HG03139 (cell line): ENCODE results near the gene TRIP6.

ENCODE experiments used
- ATAC-seq: cut with Tn5 transposase; IDR thresholded peaks from one replicate; pipeline ENCODE4 v1.9.1; 2021; ENCODE audit not compliant: unreplicated experiment

The TRIP6 gene

GRCh38 chr7:100888988-100889750, 22.0 kb downstream of the TRIP6 start, which contains the start of gene UFSP1:
TSS of gene UFSP1 (minus strand) at chr7:100889715. CDS start at chr7:100889271, 444 bp downstream.
- ATAC-seq: no peak

DNA sequence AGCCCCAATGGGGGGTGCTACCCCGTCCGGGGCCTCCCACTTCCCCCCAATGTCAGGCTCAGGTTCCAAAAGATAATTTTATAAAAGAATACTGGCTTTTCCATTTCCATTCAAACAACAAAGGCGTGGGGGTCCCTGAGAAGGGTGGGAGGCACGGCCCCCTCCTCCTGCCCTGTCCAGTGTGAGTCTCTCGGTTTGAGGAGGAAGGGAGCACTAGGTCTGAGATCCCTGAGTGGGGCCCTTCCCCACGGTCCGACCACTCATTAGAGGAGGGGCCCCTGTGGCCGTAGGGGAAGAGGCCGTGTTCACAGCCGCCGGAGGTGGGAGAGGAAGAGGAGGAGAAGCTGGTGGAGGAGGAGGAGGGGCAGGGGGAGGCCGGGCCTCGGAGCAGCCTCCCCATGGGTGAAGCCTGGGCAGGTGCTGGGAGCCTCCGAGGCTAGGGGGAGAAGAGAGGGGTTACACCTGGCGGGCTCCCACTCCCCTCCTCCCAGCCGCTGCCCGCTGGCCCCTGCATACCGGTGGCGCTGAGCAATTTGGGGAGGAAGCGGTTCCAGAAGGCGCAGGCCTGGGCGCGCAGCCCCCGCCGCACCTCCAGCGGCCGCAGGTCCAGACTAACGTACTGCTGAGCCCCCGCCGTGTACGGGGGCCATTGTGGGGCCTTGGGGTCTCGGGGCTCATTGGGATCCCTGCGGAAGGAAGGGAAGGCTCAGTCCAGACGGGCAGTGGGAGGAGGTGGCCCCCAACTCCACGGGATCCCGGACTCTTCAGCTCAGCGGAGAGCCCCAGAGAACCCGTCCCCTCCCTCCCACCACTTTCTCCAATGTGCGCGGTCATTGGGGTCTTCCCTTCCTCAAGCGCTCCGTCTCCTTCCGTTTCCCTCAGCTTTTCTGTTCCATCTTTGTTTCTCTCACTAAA, 23.7 kb downstream of the TRIP6 start:
- ATAC-seq: no peak

GRCh38 chr7:100891568-100892247, 24.5 kb downstream of the TRIP6 start:
- no peak for ATAC-seq

GRCh38 chr7:100892364-100893317, 25.5 kb downstream of the TRIP6 start:
- ATAC-seq: no peak

GRCh38 chr7:100893318-100893895, 26.2 kb downstream of the TRIP6 start:
- ATAC-seq: no peak

DNA sequence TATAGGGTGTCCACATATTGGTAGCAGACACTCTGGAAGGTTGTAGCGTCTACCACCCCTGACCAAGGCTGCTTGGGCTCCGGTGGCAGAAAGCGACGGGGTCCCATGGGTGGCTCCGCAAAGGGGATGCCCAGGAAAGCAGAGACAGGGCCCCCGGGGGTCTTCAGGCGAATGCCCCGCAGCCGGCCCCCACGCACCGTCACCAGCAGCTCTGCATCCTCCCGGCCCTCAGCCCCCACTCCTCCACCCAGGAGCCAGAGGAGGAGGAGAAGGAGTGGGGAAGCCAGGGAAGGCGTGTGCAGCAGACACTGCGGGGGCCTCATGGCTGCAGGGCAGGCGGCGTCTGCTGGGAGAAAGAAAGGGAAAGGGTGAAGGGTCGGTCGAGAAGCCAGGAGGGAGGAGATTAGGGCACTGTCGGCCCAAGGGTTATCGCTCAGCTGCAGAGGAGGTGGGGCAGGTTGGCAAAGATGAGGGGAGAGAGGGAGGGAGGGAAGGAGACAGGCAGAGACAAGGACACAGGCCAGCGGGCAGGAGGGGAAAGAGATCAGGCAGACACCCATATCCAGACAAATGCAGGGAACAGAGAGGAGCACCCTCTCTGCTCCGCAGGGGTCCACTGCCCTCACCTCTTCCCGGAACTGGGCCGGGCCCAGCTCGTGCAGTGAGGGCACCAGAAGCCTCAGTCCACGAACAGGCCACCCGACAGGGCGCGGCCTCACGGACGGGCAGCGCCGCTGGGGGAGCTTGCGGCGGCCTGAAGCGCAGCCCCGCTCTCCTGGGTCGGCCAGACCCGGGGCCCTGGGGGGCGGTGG, 26.9 kb downstream of the TRIP6 start:
- ATAC-seq: no peak

DNA sequence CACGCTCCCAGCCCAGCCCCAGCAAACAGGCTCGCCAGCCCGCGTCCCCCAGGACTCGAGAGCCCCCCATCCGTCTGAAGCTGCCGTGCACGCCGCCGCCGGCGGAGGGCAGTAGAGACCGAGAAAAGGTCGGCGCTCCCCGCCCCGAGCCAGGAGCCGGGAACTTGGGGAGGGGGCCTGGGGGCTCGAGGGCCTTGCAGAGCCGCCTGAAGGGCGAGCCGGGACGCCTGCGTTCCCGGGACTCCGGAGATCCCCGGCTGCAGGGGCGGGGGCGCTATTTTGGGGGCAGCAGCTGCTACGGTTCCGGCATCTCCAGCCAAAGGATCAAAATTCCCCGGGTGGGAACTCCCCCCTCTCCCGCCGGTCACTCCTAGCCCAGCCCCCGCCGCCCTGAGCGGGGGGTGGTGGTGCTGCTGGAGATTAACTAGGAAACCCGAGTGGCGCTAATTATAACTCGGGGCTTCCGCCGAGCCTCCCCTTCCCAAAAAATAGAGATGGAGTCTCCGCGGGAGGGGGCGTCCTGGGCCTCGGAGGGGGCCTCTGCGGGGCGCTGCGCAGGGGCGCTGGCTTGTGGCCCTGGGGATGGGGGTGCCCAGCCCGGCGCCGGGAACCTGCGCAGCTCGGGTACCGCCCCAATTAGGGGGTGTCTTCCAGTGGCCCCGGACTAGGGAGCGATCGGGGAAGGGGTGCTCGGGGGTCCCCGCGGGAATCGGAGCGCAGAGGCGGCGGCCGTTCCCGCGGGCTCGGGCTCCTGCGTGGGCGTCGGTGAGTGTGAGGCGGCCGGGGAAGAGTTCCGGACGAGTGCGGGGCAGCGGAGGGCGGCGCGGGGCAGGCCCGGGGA, 27.9 kb downstream of the TRIP6 start:
- no peak for ATAC-seq

- ATAC-seq: no peak
Measured at GRCh38 chr7:100895701-100895955, 28.4 kb downstream of the TRIP6 start, which contains the start of gene ACHE. TSS of gene ACHE (minus strand) at chr7:100895888. CDS start at chr7:100894232, 1,656 bp downstream.

- no peak for ATAC-seq
Measured at GRCh38 chr7:100895956-100896731, 29.0 kb downstream of the TRIP6 start.

DNA sequence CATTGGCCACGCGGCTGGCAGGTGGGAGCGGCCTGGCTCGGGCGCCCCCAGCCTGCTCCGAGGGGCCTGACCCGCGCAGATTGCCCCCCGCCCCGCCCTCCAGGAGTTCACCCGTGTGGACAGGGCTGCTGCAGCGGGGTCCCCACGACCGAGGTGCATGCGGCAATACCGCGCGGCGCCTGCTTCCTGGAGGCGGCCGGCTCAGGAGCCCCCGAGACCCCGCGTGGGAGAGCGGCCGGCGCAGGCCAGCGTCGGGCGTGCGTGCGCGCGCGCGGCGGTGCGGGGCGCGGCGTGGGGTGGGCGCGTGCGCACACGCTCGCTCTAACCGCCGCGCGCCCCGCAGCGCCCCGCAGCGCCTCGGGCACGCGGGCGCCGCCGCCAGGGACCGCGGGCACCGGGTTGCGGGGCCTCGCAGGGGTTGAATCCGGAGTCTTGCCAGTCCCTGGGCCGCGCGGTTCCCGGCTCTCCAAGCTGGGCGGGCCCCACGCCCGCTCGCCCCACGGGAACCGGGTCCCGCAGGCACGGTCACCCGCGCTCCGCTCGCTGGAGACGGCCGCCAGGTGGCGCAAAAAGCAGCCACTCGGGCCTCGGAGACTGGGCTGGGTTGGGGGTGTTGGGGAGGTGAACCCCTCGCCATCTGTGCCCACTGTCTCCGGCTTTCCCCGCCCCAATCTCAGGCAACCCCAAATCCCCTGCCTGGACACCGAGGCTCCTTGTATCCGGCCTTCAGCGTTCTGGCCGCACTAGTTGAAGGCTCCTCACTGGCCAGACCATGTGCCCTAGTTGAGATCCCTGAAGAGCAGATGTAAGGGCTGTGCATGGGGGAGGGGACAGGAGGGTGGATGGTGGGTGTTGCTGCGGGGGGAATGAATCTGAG, 29.8 kb downstream of the TRIP6 start:
- ATAC-seq: no peak

- no peak for ATAC-seq
Measured at GRCh38 chr7:100897772-100898454, 30.7 kb downstream of the TRIP6 start.

- no peak for ATAC-seq
Measured at GRCh38 chr7:100899432-100899831, 32.2 kb downstream of the TRIP6 start.

DNA sequence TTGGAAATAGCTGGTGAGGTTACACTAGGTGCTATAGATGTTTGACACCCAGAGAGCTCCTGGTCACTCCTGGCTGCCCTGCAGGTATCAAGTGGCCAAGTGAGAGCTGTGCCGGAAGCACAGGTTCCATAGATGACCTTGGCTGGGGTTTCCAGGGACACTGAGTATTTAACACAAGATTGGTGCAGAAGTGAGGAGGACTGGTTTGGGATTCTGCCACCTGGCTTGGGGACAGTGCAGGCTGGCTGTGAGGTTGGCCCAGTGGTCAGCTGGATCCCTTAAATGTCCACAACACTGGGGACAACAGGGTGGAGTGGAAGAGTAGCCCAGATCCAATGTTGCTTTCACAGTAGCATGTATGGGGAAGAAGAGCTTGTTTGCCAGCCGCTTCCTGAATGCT, 33.8 kb downstream of the TRIP6 start:
- no peak for ATAC-seq

DNA sequence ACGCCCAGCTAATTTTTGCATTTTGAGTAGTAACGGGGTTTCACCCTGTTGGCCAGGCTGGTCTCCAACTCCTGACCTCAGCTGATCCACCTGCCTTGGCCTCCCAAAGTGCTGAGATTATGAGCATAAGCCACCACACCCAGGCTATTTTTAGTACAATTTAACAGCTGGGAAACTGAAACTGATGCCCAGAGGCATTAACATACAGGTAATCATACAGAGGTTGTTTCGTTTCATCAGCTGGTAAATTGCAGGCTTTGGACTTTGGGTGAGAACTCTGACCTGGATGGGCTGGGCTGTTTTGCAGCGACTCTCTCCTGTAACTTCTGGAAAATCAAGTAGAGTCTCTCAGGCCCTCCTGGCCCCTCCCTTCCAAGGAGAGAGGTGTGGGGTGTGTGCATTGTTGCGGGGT, 34.7 kb downstream of the TRIP6 start:
- no peak for ATAC-seq

DNA sequence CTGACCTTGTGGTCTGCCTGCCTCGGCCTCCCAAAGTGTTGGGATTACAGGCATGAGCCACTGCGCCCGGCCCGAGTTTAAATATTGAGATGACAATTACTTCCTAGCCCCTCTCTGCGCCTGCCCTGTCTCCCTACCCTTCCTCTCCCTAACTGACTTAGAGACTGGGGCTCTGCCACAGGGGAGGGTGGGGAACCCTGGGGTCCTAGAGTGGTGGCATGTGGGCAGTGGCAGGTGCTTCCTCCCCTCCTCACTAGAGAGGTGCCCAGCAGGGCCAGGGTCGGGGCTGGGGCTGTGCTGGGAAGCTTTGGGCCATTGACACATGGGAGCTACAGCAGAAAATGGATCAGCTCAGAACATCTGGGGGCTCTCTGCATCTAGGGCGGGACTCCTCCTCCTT, 35.5 kb downstream of the TRIP6 start:
- no peak for ATAC-seq

DNA sequence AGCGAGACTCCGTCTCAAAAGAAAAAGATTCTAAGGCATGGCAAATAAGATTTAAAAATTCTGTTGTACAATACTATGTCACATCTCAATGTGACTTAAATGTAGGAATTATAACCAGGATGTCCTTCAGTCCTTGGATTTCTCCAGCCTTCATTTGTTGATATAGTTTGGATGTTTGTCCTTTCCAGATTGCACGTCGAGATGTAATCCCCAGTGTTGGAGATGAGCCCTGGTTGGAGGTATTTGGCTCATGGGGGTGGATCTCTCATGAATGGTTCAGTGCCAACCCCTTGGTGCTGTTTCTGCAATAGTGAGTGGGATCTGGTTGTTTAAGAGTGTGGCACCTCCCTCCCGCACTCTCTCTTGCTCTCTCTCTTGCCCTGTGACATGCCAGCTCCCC, 41.3 kb downstream of the TRIP6 start:
- no peak for ATAC-seq
